GM19193 (cell line): ENCODE results near the gene ILDR2.

Experiments used
- POLR2A ChIP-seq: IDR thresholded peaks from 4 replicates; pipeline ENCODE4 v1.6.1; 2011; ENCODE audit not compliant: insufficient read depth, insufficient read length; ENCODE audit errors: extremely low read depth

The ILDR2 gene

DNA sequence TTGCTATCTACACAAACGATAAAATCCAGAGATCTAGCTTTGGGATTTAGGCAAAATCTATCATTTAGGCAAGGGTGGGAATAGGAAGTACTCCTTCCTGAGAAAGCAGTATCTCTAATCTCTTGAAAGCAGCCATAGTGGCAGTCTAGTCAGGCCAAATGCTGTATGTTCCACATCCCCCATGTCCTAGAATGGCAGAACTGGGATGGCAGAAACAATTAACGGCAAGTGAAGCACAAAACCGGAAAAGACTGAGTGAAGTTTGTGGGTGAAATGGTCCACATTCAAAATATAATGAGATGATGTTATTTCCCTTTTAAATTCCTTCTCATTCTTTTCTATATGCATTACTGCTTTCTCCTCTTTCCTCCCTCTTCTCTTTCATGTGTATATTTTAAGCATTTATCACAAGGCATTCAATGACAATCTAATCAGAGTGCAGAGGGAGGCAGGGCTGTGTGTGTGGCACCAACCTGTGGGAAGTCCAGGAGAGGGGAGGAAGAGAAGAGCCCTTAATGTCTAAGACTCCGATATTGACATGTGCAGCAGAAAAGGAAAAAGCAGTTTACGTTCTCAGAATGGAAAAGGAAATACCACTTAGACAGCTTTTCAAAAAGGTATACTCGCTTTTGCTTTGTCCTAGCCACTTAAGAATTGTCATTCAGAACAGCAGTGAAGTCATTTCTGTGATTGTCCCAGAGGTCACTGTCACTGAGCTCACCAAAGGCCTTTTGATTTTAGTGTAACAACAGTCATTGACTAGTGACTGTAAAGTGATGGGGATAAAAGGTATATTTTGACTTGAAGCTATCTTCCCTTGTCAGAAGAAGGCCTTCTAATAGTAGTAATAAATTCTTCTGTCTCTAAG lies 57.0 kb downstream of the ILDR2 start:
- no peak for TF ChIP-seq POLR2A

DNA sequence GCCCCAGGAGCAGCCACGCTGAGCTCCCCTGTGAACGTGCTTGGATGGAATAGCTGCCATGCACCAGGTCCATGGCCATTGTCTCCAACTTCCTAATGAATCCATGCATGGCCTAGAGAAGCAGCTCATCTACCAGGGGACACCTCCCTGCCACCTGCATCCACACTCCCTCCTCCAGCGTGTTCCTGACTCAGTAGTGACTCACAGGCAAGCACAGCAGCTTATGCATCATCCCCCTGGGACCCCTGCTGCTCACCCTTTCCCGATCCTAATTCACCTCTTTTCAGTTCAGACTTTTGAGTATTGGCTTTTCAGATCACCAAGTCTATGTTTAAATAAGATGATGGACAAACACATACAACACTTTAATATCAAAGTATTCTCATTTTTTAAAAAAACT lies 59.4 kb downstream of the ILDR2 start:
- TF ChIP-seq POLR2A: no peak

DNA sequence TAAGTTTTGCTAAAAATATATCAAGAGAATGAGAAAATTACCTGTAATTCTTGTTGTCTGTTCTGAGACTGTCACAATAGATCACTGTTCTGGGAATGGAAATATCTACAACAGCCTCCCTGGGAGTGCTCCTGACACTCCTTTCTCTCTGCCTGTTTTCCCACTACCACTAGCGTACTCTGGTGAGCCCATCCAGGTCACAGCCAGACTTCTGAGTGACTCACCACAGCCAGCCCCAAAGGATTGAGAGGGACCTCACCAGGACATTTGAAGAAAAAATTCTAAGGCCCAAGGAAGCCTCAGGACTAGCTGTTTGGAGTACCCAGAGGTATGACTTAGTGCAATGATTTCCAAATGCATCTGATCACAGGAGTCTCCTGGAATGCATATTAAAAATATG lies 60.3 kb downstream of the ILDR2 start:
- no peak for TF ChIP-seq POLR2A

- no peak for TF ChIP-seq POLR2A
Observed at GRCh38 chr1:166914111-166914510, 61.2 kb downstream of the ILDR2 start.

- no peak for TF ChIP-seq POLR2A
Observed at GRCh38 chr1:166911624-166912023, 63.7 kb downstream of the ILDR2 start.

DNA sequence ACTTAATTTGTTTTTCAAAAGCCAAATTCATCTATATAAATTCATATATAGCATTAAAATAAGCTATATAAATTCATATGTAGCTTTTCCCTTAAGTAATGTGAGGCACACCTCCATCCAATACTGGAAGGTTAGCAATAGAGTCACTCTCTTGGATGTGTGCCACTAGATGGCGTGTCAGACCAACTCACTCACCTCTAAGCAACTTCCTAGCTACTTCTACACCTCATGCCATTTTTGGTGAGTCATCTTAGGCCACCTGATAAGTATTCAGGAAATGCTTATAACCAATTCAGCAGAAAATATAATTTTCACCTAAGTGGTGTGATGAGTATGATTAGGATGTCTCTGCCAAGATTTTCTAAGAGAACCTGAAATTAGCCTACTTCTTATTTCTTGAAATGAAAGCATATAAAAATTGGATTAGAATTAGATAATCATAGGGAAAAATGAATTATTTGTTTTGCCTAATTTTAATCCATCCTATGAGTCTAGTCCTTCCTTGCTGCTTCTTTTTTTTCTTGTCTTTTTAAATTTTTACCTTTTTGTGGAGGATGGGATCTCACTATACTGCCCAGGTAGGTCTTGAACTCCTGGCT lies 64.8 kb downstream of the ILDR2 start:
- TF ChIP-seq POLR2A: no peak

- no peak for TF ChIP-seq POLR2A
Observed at GRCh38 chr1:166908942-166909341, 66.4 kb downstream of the ILDR2 start.

DNA sequence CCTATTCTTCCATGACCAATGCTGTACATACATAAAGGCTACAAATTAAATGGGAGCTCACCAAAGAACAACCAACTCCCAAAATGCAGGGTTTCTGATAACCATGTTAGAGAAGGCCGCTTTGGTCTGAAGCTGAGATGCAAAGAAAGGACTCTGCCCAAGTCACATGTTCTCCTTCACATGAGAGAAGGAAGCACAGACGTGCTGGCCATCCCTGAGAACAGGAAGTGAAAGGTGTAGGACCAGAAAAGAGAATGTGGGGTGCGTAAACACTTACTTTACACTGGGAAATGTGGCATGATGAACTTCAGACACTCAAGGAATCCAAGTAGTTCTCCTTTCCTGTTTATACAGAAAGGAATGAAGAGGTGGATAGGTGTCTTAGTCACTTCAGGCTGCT lies 67.6 kb downstream of the ILDR2 start:
- TF ChIP-seq POLR2A: no peak

DNA sequence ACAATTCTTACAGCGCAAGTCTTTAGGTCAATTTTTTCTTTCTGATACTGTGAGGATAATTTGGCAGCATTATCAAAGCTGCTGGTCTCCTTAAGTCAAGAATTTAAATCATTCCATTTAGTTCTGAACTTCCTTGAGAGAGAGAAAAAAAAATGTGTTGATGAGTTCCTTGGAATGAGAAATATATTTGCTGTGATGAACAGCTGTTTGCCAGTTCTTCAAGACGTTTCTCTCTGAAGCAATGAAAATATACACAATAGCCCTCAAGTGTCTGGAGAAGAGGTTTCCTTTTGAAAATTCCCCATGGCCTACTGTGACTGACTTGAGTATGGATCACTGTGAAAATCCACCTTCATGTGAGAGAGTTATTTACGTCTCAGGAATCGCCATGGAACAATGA lies 68.3 kb downstream of the ILDR2 start:
- no peak for TF ChIP-seq POLR2A

DNA sequence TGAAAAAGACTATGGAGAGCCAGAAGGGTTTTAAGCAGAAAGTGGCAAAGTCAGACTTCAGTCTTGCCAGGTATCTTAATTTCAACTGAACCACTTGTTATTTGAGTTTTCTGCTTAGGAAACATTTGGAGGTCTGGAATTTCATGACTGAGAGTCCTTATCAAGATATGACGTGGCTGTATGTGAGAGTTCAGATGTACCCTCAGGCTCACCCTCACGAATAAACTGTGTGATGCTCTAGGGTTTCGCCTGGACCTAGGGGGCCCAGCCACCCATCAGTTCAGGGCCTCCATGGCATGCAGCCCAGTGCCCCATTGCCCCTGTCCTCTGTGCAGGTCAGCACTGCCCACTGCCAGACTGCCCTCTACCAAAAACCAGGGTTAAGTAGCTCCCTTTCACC lies 68.7 kb downstream of the ILDR2 start:
- TF ChIP-seq POLR2A: no peak

GRCh38 chr1:166905900-166906299 lies 69.4 kb downstream of the ILDR2 start:
- no peak for TF ChIP-seq POLR2A

GRCh38 chr1:166905136-166905535 lies 70.2 kb downstream of the ILDR2 start:
- TF ChIP-seq POLR2A: no peak

DNA sequence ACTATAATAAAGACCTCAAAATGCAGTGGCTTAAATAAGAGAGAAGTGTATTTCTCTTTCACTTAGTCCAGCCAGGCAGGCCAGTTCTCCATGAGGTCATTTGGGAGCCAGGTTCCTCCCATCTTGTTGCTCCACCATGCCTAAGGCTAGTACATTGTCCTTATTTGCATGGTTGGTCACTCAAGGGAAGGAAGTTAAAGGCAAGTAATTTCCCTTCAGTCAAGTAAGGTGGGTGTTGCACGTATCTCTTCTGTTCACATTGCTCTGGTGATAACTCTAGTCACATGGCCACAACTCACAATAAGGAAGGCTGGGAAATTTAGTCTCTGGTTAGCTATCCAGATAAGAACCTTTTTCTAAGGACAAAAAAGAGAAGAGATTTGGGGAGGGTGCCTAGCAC lies 72.1 kb downstream of the ILDR2 start:
- no peak for TF ChIP-seq POLR2A

DNA sequence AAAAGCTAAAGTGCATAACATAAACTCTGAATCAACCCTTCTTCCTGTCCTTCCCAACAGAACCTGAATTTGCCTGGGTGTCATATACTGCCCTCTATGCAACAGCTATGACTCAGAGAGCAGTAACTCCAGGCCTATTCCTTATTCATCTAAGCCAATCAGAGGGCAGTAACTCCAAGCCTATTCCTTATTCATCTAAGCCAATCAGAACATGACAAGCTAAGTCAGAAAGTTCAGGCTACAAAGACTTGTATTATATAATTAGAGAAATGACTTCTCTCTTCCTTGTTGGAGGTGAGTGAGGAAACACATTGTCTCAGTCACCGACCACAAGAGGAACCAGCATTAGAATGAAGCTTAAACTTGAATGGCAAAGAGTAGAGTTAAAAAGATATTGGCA lies 73.1 kb downstream of the ILDR2 start:
- no peak for TF ChIP-seq POLR2A

DNA sequence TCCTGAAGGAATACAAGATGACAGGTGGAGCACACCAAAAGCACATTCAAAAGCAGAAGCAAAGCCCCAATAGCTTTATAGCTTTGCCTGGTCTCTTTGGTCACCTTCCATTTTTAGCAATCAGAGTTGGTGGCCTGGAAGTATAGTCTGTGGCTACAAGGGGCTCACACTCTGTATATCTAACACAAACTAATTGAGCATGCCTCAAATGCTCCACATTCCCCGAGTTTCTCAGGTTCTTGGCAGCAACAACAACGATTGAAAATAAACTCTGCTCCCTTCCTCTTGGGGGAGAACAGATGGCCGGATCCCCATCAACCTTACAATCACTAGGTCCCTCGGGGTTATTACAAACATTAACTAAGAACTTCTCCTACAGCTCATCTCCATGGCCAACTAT lies 74.4 kb downstream of the ILDR2 start:
- no peak for TF ChIP-seq POLR2A

GRCh38 chr1:166899769-166900168 lies 75.6 kb downstream of the ILDR2 start:
- TF ChIP-seq POLR2A: no peak

- TF ChIP-seq POLR2A: no peak
Observed at GRCh38 chr1:166895766-166896165, 79.6 kb downstream of the ILDR2 start.

DNA sequence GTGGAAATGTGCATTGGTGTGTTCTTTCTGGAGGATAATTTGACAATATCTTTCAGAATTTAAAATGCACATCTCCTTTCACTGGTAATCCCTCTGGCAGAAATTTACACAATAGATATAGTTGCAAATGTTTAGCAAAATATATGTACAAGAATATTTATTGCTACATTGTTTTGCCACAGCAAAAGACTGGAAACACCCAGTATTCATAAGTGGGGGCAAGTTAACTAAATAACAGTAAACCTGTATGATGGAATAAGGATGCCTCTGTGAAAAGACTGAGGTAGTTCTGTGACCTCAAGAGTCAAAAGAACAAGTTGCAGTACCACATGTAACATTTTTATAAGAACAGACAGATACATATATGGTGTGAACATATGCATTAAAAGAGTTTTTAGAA lies 85.6 kb downstream of the ILDR2 start:
- no peak for TF ChIP-seq POLR2A
